Astrocyte (in vitro differentiated cells and primary cell): Measurements from ENCODE around the gene DAP.

Source experiments
- CTCF ChIP-seq: IDR thresholded peaks from 2 replicates; pipeline ENCODE4 v1.5.1; 2011; ENCODE audit warnings: low read depth, mild to moderate bottlenecking, inconsistent platforms, low read length, moderate library complexity; ENCODE audit not compliant: insufficient read depth
- EZH2 ChIP-seq: IDR thresholded peaks from 2 replicates; pipeline ENCODE4 v1.6.1; 2012; ENCODE audit warnings: mild to moderate bottlenecking, low read length, inconsistent platforms; ENCODE audit not compliant: insufficient read depth

GRCh38 chr5:10734832-10735523, 26.1 kb downstream of the DAP start:
- TF ChIP-seq CTCF (no peak), EZH2 (no peak)
